Measurements from ENCODE around the gene AMY1A.
"Not testable (repeated sequence)": the region's sequence is repeated elsewhere in the genome, so short reads cannot be mapped to it uniquely, and the experiment has no call there.

AMY1A gene

GRCh38 chr1:103710381-103710780 lies 54.8 kb downstream of the AMY1A start:
- not testable (repeated sequence) for H3K27me3 ChIP-seq, H3K9ac ChIP-seq, H3K9me3 ChIP-seq, H3K4me3 ChIP-seq, H3K4me1 ChIP-seq, H4K20me1 ChIP-seq, H3K36me3 ChIP-seq, H3K27ac ChIP-seq, H3K4me2 ChIP-seq

Data from BLaER1 (cell line).